B cell (primary cell): ENCODE measurements around the gene CCDC190. TPM values are rescaled to one million over a fixed set of nuclear protein-coding genes. Genes with fewer than 3 reads are reported as not detected.

ENCODE experiments used
- ATAC-seq: fragments of 200-7000 bp; cut with Tn5 transposase; one replicate; pipeline ENCODE4 v1.10.0; 2021; ENCODE audit warnings: low read depth, mild to moderate bottlenecking, moderate number of reproducible peaks, moderate library complexity
- CTCF ChIA-PET: fragments of 350-600 bp; sonication (Branson Sonifier 250); formaldehyde crosslinking; loops from one replicate; lab custom pipeline; 2021; ENCODE audit warnings: antibody characterized with exemption, inconsistent platforms; lab: Charles Lee
- POLR2A ChIA-PET: fragments of 350-600 bp; sonication (Branson Sonifier 250); formaldehyde crosslinking; loops from one replicate; lab custom pipeline; 2021; ENCODE audit warnings: antibody characterized with exemption; lab: Charles Lee
- DNase-seq: peaks from one replicate; pipeline ENCODE4 v3.0.0; 2013
- H2AFZ ChIP-seq: 2 replicates; pipeline ENCODE4 v1.6.1; 2012; ENCODE audit warnings: mild to moderate bottlenecking, low read depth, low read length; ENCODE audit not compliant: insufficient read depth, poor library complexity, severe bottlenecking
- H3K27ac ChIP-seq, 2 donors: 1 replicate in 1 of 2; 2 replicates in 1 of 2; pipeline ENCODE4 v1.5.1; 2012 to 2013; ENCODE audit warnings: low read length in 2 of 2, mild to moderate bottlenecking in 2 of 2, moderate library complexity in 1 of 2
- H3K27me3 ChIP-seq, 4 experiments: fragments of 200-600 bp in 1 of 4; sonication (generic) in 1 of 4; replicated peaks in 1 of 4; 1 replicate in 2 of 4; 2 replicates in 2 of 4; pipeline versions ENCODE4 v1.6.1 to v1.7.0; 2013 to 2016; ENCODE audit warnings: low read length in 3 of 4, mild to moderate bottlenecking in 2 of 4, mixed read lengths in 1 of 4, moderate library complexity in 1 of 4; ENCODE audit not compliant: insufficient read depth in 4 of 4, control insufficient read depth in 3 of 4; ENCODE audit errors: control extremely low read depth in 1 of 4
- H3K36me3 ChIP-seq, 2 experiments: replicated peaks in 1 of 2; 1 replicate in 1 of 2; 2 replicates in 1 of 2; pipeline versions ENCODE4 v1.6.1 to v1.7.1; 2013; ENCODE audit warnings: low read length in 1 of 2; ENCODE audit not compliant: insufficient read depth in 2 of 2, control insufficient read depth in 1 of 2; ENCODE audit errors: control extremely low read depth in 1 of 2, extremely low read depth in 1 of 2
- H3K4me1 ChIP-seq, 2 donors: fragments of 200-600 bp in 1 of 2; sonication (generic) in 1 of 2; 1 replicate in 1 of 2; 2 replicates in 1 of 2; pipeline versions ENCODE4 v1.5.1 to v1.6.1; 2013 to 2017; ENCODE audit warnings: low read length in 2 of 2; ENCODE audit not compliant: control insufficient read depth in 2 of 2, insufficient read depth in 2 of 2
- H3K4me2 ChIP-seq: replicated peaks from 2 replicates; pipeline ENCODE3; 2012; ENCODE audit warnings: mild to moderate bottlenecking, low read depth, low read length; ENCODE audit not compliant: poor library complexity, severe bottlenecking
- H3K4me3 ChIP-seq, 5 experiments: fragments of 200-600 bp in 1 of 5; sonication (generic) in 1 of 5; 1 replicate in 3 of 5; 2 replicates in 2 of 5; pipeline versions ENCODE4 v1.5.1 to v1.7.0; 2011 to 2016; ENCODE audit warnings: low read length in 4 of 5, mild to moderate bottlenecking in 4 of 5, low read depth in 2 of 5, control low read depth in 1 of 5, moderate library complexity in 1 of 5; ENCODE audit not compliant: insufficient read depth in 1 of 5; ENCODE audit errors: control extremely low read depth in 1 of 5, extremely low read depth in 1 of 5
- H3K79me2 ChIP-seq: fragments of 200-600 bp; sonication (generic); one replicate; pipeline ENCODE4 v1.6.0; 2016; ENCODE audit warnings: low read length; ENCODE audit not compliant: control insufficient read depth, insufficient read depth
- H3K9ac ChIP-seq: fragments of 200-600 bp; sonication (generic); 2 replicates; pipeline ENCODE4 v1.6.1; 2017; ENCODE audit warnings: mild to moderate bottlenecking, low read length, moderate library complexity
- H3K9me3 ChIP-seq, 3 donors: one replicate each; pipeline versions ENCODE4 v1.6.1 to v1.7.1; 2013; ENCODE audit warnings: low read length in 2 of 3; ENCODE audit not compliant: control insufficient read depth in 2 of 3, insufficient read depth in 1 of 3; ENCODE audit errors: control extremely low read depth in 1 of 3
- H4K20me1 ChIP-seq: 2 replicates; pipeline ENCODE4 v1.6.0; 2012; ENCODE audit warnings: mild to moderate bottlenecking, low read length; ENCODE audit not compliant: insufficient read depth, control insufficient read depth, poor library complexity, severe bottlenecking
- H3K27ac Mint-ChIP-seq: one replicate; pipeline ENCODE4 v1.8.0; 2021; ENCODE audit warnings: mixed read lengths
- H3K27me3 Mint-ChIP-seq: one replicate; pipeline ENCODE4 v1.8.0; 2021; ENCODE audit warnings: mixed read lengths
- H3K4me1 Mint-ChIP-seq: one replicate; pipeline ENCODE4 v1.8.0; 2021; ENCODE audit warnings: mixed read lengths
- H3K4me3 Mint-ChIP-seq: one replicate; pipeline ENCODE4 v1.8.0; 2021; ENCODE audit warnings: mixed read lengths
- H3K9me3 Mint-ChIP-seq: one replicate; pipeline ENCODE4 v1.8.0; 2022; ENCODE audit warnings: mixed read lengths; ENCODE audit not compliant: insufficient read depth
- CTCF ChIP-seq: fragments of 200-600 bp; IDR thresholded peaks from one replicate; pipeline ENCODE4 v1.8.0; 2022; ENCODE audit warnings: antibody characterized with exemption, mild to moderate bottlenecking
- EZH2 ChIP-seq: IDR thresholded peaks from 2 replicates; pipeline ENCODE4 v1.6.1; 2012; ENCODE audit warnings: borderline replicate concordance, low read depth, mild to moderate bottlenecking, moderate library complexity, low read length; ENCODE audit not compliant: insufficient read depth, poor library complexity, severe bottlenecking
- WGBS: methylation state at CpG from one replicate; pipeline ENCODE4 v1.1.5; 2013; ENCODE audit warnings: missing lambda C conversion rate; ENCODE audit not compliant: insufficient coverage; 5-methylcytosine and 5-hydroxymethylcytosine counted together
- intact Hi-C: fragments of 100-400 bp; cut with micrococcal nuclease; formaldehyde crosslinking; loops from one replicate; pipeline ENCODE4 v1.10.0; 2022
- polyA plus RNA-seq: library from polyadenylated mRNA; depleted of rRNA; stranded (reverse); fragments of >200 nt; gene quantifications from 2 replicates; pipeline ENCODE4 v1.2.3, GENCODE V29; 2012
- total RNA-seq, 2 donors: library from RNA; stranded (reverse); fragments of 120-200 nt in 1 of 2; gene quantifications; 1 replicate in 1 of 2; 2 replicates in 1 of 2; pipeline versions ENCODE4 v1.2.3 to v1.2.4, GENCODE V29; 2013 to 2022

CCDC190 gene
- total and polyA plus RNA-seq, 2 donors (not counting 1 experiment from before 2014, with no cell fraction given): not detected

GRCh38 chr1:162878000-162878596 lies 17.1 kb upstream of the CCDC190 start:
- Histone ChIP-seq H3K79me2 (no peaks in the 10 kb centered on the region), H3K27me3 (peaks cover 0 to 4% (median 2%) of the 10 kb centered on the region in 4 experiments), H4K20me1 (no peaks in the 10 kb centered on the region), H3K9ac (no peak overlapping the region), H3K36me3 (no peaks in the 10 kb centered on the region), H3K9me3 (no peaks in the 10 kb centered on the region), H3K4me2 (no peak overlapping the region), H3K27ac (no peak overlapping the region), H3K4me1 (no peaks in the 10 kb centered on the region), H2AFZ (no peak overlapping the region), H3K4me3 (no peak overlapping the region)
- Mint-ChIP-seq H3K27ac (no peak overlapping the region), H3K4me1 (no peaks in the 10 kb centered on the region), H3K4me3 (no peak overlapping the region), H3K27me3 (peaks cover 28% of the 10 kb centered on the region), H3K9me3 (no peaks in the 10 kb centered on the region)
- ChIA-PET POLR2A (no interaction called here), CTCF (no interaction called here)
- intact Hi-C loops: no loop called here
- no peak for DNase-seq
- ATAC-seq: no peak
- TF ChIP-seq EZH2 (no peak), CTCF (no peak)
- 24% methylated on average over 3 of the region's 4 CpGs for WGBS

- Histone ChIP-seq H3K36me3 (no peaks in the 10 kb centered on the region), H3K4me2 (no peak overlapping the region), H3K9me3 (no peaks in the 10 kb centered on the region), H3K4me3 (no peak overlapping the region), H3K4me1 (no peaks in the 10 kb centered on the region), H2AFZ (no peak overlapping the region), H3K27ac (no peak overlapping the region), H4K20me1 (no peaks in the 10 kb centered on the region), H3K27me3 (peaks cover 0 to 4% (median 2%) of the 10 kb centered on the region in 4 experiments), H3K9ac (no peak overlapping the region), H3K79me2 (no peaks in the 10 kb centered on the region)
- CTCF ChIA-PET: no interaction called here
- no peaks in the 10 kb centered on the region for H3K4me1 Mint-ChIP-seq
- no peak for ATAC-seq
- H3K4me3 Mint-ChIP-seq: no peak overlapping the region
- H3K9me3 Mint-ChIP-seq: no peaks in the 10 kb centered on the region
- 100% methylated on average over 1 of the region's 3 CpGs for WGBS
- intact Hi-C loops: no loop called here
- no peak overlapping the region for H3K27ac Mint-ChIP-seq
- TF ChIP-seq EZH2 (no peak), CTCF (no peak)
- no peak for DNase-seq
- POLR2A ChIA-PET: no interaction called here
- peaks cover 25% of the 10 kb centered on the region for H3K27me3 Mint-ChIP-seq
These were observed 16.4 kb upstream of the CCDC190 start for GRCh38 chr1:162877412-162877811.
